GM23338 (cell line): ENCODE measurements around the gene LFNG.
"Not testable (repeated sequence)": the region's sequence is repeated elsewhere in the genome, so short reads cannot be mapped to it uniquely, and the experiment has no call there.

ENCODE experiments used
- CTCF ChIP-seq, 2 experiments: fragments of 200-600 bp in 1 of 2; sonication (generic) in 1 of 2; conservative IDR thresholded peaks; 2 replicates each; pipeline versions ENCODE4 v1.5.1 to v1.6.1; 2016 to 2017; ENCODE audit warnings: antibody characterized with exemption in 2 of 2, low read depth in 2 of 2, mild to moderate bottlenecking in 2 of 2, moderate library complexity in 1 of 2
- EZH2phosphoT487 ChIP-seq: fragments of 200-600 bp; sonication (generic); IDR thresholded peaks from one replicate; pipeline ENCODE4 v1.8.1; 2018; ENCODE audit warnings: antibody characterized with exemption; ENCODE audit not compliant: unreplicated experiment
- ZNF331 ChIP-seq: fragments of 250-450 bp; sonication (Bioruptor Pico); IDR thresholded peaks from 2 replicates; pipeline ENCODE4 v1.5.0; 2020; ENCODE audit warnings: low read depth, mild to moderate bottlenecking, moderate library complexity
- TF ChIP-seq, protein P1 (sequence below): IDR thresholded peaks from 2 replicates; pipeline ENCODE4 v1.6.1; 2016; ENCODE audit warnings: antibody characterized with exemption

- TF ChIP-seq ZNF331; EZH2phosphoT487; CTCF (conservative IDR thresholded peaks at IDR 0.05; ENCODE audit: low read depth in 2 of 2): not testable (repeated sequence)
- TF ChIP-seq, protein P1, sequence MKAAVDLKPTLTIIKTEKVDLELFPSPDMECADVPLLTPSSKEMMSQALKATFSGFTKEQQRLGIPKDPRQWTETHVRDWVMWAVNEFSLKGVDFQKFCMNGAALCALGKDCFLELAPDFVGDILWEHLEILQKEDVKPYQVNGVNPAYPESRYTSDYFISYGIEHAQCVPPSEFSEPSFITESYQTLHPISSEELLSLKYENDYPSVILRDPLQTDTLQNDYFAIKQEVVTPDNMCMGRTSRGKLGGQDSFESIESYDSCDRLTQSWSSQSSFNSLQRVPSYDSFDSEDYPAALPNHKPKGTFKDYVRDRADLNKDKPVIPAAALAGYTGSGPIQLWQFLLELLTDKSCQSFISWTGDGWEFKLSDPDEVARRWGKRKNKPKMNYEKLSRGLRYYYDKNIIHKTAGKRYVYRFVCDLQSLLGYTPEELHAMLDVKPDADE: not testable (repeated sequence)
Measured at GRCh38 chr7:2563955-2564354, 44.4 kb downstream of the LFNG start.
